Activated CD8-positive, alpha-beta memory T cell treated with anti-CD3 and anti-CD28 coated beads, Interleukin-2, amount 50 U/mL, for 24 hours (primary cell): ENCODE measurements around the gene RNU7-1.

Experiments
- DNase-seq: peaks from one replicate; pipeline ENCODE4 v3.0.0-alpha.2; 2020; ENCODE audit errors: extremely low read depth

The RNU7-1 gene

GRCh38 chr12:6917491-6918231 is 26.0 kb upstream of the RNU7-1 start:
- no peak for DNase-seq

- DNase-seq, result no peak
Observed at GRCh38 chr12:6919588-6919987, 24.0 kb upstream of the RNU7-1 start.

DNA sequence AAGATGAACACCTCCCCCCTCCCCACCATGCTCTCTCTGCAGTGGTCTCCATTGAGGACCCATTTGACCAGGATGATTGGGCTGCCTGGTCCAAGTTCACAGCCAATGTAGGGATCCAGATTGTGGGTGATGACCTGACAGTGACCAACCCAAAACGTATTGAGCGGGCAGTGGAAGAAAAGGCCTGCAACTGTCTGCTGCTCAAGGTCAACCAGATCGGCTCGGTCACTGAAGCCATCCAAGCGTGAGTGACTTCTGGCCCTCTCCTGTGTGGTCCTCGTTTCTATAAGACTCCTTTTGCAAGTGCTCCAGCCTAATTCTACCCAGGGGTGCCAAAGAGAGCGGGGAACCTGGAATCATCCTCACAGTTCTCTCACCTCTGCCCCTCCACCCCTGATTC is 22.1 kb upstream of the RNU7-1 start:
- DNase-seq, result no peak

DNA sequence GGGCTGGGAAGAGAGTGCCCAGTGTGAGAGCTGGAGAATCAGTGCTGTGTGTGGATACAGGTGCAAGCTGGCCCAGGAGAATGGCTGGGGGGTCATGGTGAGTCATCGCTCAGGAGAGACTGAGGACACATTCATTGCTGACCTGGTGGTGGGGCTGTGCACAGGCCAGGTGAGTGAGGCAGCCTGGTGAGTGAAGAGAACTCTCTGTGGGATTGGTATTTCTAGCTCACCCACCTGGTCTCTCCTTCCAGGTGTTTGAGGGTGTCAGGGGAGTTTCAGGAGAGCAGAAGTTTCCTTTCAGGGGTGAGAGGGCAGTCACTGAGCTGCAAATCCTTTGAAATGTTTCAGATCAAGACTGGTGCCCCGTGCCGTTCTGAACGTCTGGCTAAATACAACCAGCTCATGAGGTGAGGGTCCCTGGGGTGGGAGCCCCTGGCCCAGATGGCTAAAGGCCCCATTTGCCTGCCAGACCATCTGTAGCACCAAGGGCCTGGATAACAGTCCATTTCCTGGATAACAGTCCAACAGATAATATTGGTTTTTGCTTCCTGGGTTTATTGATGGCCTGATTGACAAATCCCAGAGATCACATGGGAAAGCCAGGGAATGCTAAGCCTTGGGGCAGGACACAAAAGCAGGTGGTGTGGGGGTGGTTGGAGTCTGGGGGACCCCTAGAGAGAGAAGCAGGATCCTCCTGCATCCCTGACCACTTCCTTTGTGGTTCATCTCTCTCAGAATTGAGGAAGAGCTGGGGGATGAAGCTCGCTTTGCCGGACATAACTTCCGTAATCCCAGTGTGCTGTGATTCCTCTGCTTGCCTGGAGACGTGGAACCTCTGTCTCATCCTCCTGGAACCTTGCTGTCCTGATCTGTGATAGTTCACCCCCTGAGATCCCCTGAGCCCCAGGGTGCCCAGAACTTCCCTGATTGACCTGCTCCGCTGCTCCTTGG is 21.3 kb upstream of the RNU7-1 start:
- no peak for DNase-seq

DNA sequence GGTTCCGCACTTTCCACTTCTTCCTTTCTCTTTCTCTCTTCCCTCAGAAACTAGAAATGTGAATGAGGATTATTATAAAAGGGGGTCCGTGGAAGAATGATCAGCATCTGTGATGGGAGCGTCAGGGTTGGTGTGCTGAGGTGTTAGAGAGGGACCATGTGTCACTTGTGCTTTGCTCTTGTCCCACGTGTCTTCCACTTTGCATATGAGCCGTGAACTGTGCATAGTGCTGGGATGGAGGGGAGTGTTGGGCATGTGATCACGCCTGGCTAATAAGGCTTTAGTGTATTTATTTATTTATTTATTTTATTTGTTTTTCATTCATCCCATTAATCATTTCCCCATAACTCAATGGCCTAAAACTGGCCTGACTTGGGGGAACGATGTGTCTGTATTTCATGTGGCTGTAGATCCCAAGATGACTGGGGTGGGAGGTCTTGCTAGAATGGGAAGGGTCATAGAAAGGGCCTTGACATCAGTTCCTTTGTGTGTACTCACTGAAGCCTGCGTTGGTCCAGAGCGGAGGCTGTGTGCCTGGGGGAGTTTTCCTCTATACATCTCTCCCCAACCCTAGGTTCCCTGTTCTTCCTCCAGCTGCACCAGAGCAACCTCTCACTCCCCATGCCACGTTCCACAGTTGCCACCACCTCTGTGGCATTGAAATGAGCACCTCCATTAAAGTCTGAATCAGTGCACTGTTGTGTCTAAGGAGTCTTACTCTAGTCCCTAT is 20.4 kb upstream of the RNU7-1 start:
- DNase-seq, result no peak

- no peak for DNase-seq
Observed at GRCh38 chr12:6923851-6924250, 19.8 kb upstream of the RNU7-1 start.

- DNase-seq, result no peak
Observed at GRCh38 chr12:6925239-6925539, 18.4 kb upstream of the RNU7-1 start.

GRCh38 chr12:6925540-6926279 is 17.9 kb upstream of the RNU7-1 start:
- no peak for DNase-seq

DNA sequence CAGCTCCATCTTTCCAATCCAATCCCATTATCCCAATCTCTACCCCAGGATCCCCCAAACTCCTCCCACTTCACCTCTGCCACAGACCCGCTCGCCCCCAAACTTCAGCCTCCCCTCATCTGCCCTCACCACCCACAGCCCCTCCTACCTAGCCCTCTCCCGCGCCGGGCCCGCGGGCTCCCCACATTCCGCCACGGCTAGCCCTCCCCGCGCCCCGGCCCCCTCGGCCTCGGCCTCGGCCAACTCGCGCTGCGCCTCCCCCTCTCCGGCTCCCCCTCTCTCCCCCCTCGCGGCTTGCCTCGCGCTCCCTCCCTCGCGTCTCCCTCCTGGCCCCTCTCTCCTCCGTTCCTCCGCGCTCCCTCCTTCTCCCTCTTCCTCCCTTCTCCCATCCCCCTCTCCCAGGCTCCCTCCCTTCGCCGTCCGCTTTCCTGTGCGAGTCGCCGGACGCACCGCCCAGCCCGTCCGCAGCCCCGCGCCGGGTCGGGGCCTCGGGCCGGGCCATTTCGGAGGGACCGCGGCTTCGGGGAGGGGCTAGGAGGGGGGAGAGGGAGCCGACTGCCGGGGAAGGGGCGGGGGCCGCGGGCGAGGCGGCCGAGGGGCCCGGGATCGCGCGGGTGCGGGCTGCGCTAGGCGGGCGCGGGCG is 16.1 kb upstream of the RNU7-1 start, which contains the start of gene ATN1:
ATN1 (plus strand) TSS at position 581 of the 643 bp plus-strand sequence. CDS start 6,043 bp downstream, outside the sequence.
- DNase-seq, result no peak

GRCh38 chr12:6928022-6928702 is 15.5 kb upstream of the RNU7-1 start:
- DNase-seq, result no peak

GRCh38 chr12:6928703-6929407 is 14.8 kb upstream of the RNU7-1 start:
- no peak for DNase-seq

- DNase-seq, result no peak
Observed at GRCh38 chr12:6929466-6930452, 13.9 kb upstream of the RNU7-1 start.

DNA sequence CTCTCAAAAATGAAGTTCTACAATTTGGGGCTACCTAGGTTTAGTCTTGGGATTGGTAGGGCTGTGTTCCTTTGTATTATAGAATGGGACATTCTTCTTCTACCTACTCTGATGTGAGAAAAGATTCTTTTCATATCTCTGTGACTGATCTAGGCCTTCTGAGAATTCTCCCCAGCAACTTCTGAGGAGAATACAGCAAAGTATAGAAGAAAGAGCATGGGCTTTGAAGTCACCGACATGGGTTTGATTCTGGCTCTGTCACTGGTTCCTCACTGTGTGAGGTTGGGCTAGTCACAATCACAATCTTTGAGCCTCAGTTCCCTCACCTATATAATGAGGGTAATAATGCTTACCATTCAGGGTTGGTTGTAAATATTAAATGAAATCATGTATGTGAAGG is 10.8 kb upstream of the RNU7-1 start:
- no peak for DNase-seq

- DNase-seq, result no peak
Observed at GRCh38 chr12:6934110-6934509, 9.5 kb upstream of the RNU7-1 start.

GRCh38 chr12:6935371-6936193 is 8.0 kb upstream of the RNU7-1 start:
- no peak for DNase-seq

DNA sequence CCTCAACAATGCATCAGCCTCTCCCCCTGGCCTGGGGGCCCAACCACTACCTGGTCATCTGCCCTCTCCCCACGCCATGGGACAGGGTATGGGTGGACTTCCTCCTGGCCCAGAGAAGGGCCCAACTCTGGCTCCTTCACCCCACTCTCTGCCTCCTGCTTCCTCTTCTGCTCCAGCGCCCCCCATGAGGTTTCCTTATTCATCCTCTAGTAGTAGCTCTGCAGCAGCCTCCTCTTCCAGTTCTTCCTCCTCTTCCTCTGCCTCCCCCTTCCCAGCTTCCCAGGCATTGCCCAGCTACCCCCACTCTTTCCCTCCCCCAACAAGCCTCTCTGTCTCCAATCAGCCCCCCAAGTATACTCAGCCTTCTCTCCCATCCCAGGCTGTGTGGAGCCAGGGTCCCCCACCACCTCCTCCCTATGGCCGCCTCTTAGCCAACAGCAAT is 7.4 kb upstream of the RNU7-1 start:
- DNase-seq, result no peak

DNA sequence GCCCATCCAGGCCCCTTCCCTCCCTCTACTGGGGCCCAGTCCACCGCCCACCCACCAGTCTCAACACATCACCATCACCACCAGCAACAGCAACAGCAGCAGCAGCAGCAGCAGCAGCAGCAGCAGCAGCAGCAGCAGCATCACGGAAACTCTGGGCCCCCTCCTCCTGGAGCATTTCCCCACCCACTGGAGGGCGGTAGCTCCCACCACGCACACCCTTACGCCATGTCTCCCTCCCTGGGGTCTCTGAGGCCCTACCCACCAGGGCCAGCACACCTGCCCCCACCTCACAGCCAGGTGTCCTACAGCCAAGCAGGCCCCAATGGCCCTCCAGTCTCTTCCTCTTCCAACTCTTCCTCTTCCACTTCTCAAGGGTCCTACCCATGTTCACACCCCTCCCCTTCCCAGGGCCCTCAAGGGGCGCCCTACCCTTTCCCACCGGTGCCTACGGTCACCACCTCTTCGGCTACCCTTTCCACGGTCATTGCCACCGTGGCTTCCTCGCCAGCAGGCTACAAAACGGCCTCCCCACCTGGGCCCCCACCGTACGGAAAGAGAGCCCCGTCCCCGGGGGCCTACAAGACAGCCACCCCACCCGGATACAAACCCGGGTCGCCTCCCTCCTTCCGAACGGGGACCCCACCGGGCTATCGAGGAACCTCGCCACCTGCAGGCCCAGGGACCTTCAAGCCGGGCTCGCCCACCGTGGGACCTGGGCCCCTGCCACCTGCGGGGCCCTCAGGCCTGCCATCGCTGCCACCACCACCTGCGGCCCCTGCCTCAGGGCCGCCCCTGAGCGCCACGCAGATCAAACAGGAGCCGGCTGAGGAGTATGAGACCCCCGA is 6.8 kb upstream of the RNU7-1 start:
- DNase-seq, result no peak
